Heart left ventricle (tissue), 16 donors: ENCODE results near the gene PTPRN2. TPM values are rescaled to one million over a fixed set of nuclear protein-coding genes. Genes with fewer than 3 reads are reported as not detected.
"Not testable (repeated sequence)": the region's sequence is repeated elsewhere in the genome, so short reads cannot be mapped to it uniquely, and the experiment has no call there.

Source experiments
- ATAC-seq, 4 donors: fragments of 200-7000 bp; cut with Tn5 transposase; one replicate each; pipeline ENCODE4 v1.9.1; 2020 to 2022; ENCODE audit warnings: moderate library complexity in 4 of 4, mild to moderate bottlenecking in 3 of 4, moderate number of reproducible peaks in 1 of 4
- DNase-seq, 5 donors: peaks; one replicate each; pipeline ENCODE4 v3.0.0-alpha.2; 2020
- H3K27ac ChIP-seq, 12 donors: fragments of 200-600 bp; sonication (generic) in 4 of 12; one replicate each; pipeline versions ENCODE4 v1.5.0 to v1.8.0; 2016 to 2022; ENCODE audit warnings: mild to moderate bottlenecking in 2 of 12
- H3K27me3 ChIP-seq, 9 donors: fragments of 200-600 bp; sonication (generic) in 2 of 9; one replicate each; pipeline versions ENCODE4 v1.5.1 to v1.8.0; 2016 to 2022; ENCODE audit warnings: mild to moderate bottlenecking in 3 of 9
- H3K36me3 ChIP-seq, 9 donors: fragments of 200-600 bp; sonication (generic) in 2 of 9; one replicate each; pipeline versions ENCODE4 v1.5.0 to v1.8.0; 2018 to 2022; ENCODE audit warnings: mild to moderate bottlenecking in 2 of 9
- H3K4me1 ChIP-seq, 12 donors: fragments of 200-600 bp; sonication (generic) in 4 of 12; one replicate each; pipeline versions ENCODE4 v1.5.0 to v1.8.0; 2016 to 2022; ENCODE audit warnings: mild to moderate bottlenecking in 3 of 12
- H3K4me3 ChIP-seq, 12 donors: fragments of 200-600 bp; sonication (generic) in 4 of 12; one replicate each; pipeline versions ENCODE4 v1.5.0 to v1.8.0; 2017 to 2022; ENCODE audit warnings: mild to moderate bottlenecking in 9 of 12, moderate library complexity in 4 of 12
- H3K9me3 ChIP-seq, 12 donors: fragments of 200-600 bp; sonication (generic) in 4 of 12; one replicate each; pipeline versions ENCODE4 v1.5.0 to v1.8.0; 2016 to 2022; ENCODE audit warnings: mild to moderate bottlenecking in 1 of 12
- POLR2A ChIP-seq, 2 donors: fragments of 450-650 bp; IDR thresholded peaks; one replicate each; pipeline ENCODE4 v1.6.1; 2017; ENCODE audit warnings: antibody characterized with exemption in 2 of 2, mild to moderate bottlenecking in 2 of 2, moderate library complexity in 2 of 2
- WGBS, 4 donors: extraction: QIAGEN DNeasy Blood & Tissue Kit in 2 of 4; methylation state at CpG; one replicate each; pipeline versions ENCODE4 v1.1.5 to v1.1.7; 2013 to 2018; 5-methylcytosine and 5-hydroxymethylcytosine counted together
- intact Hi-C, 10 donors: fragments of 100-400 bp; cut with DNase I; formaldehyde crosslinking; loops; one replicate each; pipeline versions ENCODE4 v1.11.1 to v1.14.2; 2022
- polyA plus RNA-seq, 2 donors: library from polyadenylated mRNA; stranded (reverse); fragments of 200-250 nt; gene quantifications; one replicate each; pipeline ENCODE4 v1.2.3, GENCODE V29; 2013
- total RNA-seq, 9 donors: library from RNA; depleted of rRNA in 2 of 9; stranded (reverse); fragments of >200 nt in 2 of 9; fragmentation: NEBNext Ultra II Directional in 3 of 9; extraction: Animal tissue kit (Norgen Biotek cat#: 25700) in 3 of 9; gene quantifications; one replicate each; pipeline versions ENCODE4 v1.1.0 to v1.2.4, GENCODE V29; 2016 to 2023
- TF ChIP-seq, protein P1 (sequence below), 12 donors: fragments of 200-600 bp; sonication (generic) in 4 of 12; IDR thresholded peaks; one replicate each; pipeline versions ENCODE4 v1.5.0 to v1.8.0; 2018 to 2022; ENCODE audit warnings: antibody characterized with exemption in 12 of 12, mild to moderate bottlenecking in 5 of 12
- donor health status: ischemic (EF 13 %, LVEDD 7.1; RV severe dilation, severe dysfunction).
- donor health status: healthy with polysubstance abuse.
- donor health status: DM: no; HTN: yes; CAD: no.
- donor health status: DM: no; HTN: no; CAD: no.
- donor health status: ischemic (EF 25% LVEDD 6.9; RV normal size, moderate dysfunction).
- donor health status: ischemic (EF 25% LVEDD 5.7; RV mildly dilated, moderate dysfunction).
- donor health status: healthy.
- donor health status: DM: yes; HTN: yes; CAD: no.
- donor health status: ischemic (EF 35%, LVEDD 5.7; RV mildly dilated, moderate dysfunction).
- donor health status: nonischemic (EF 11% LVEDD 7.7; RV severe dilation, severe dysfunction).
- donor health status: DM: yes; HTN: yes; CAD: no.
- donor health status: PGD.
- donor health status: ischemic (EF 29% LVEDD 5.4; RV normal size, mild dysfunction).
- donor health status: nonischemic (EF 23%, LVEDD 6.1; RV moderate dilation, normal function).

The PTPRN2 gene
- total and polyA plus RNA-seq, 11 donors = 0.61 to 2.3 (median 1.3) TPM

DNA sequence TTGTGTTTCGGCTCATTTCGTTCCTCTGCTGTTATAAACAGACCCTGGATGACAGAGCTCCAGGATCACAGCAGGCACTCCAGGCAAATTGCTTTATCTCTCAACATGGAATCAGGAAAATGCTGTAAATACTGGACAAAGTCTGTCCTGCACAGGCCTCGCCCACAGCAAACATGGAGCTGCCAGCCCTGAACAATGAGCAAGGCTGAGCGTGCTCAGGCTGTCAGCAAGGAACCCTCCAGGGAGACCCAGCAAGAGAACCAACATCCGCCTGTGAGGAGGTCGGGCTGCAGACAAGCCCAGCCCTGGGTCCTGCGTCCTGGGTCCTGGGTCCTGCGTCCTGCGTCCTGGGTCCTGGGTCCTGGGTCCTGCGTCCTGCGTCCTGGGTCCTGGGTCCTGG, 180.8 kb downstream of the PTPRN2 start:
- Histone ChIP-seq H3K36me3 (no peaks in the 10 kb centered on the region), H3K27ac (no peak overlapping the region), H3K4me1 (no peaks in the 10 kb centered on the region), H3K4me3 (no peak overlapping the region), H3K9me3 (no peaks in the 10 kb centered on the region), H3K27me3 (peaks cover 0 to 32% (median 3%) of the 10 kb centered on the region in 9 donors)
- TF ChIP-seq, protein P1, sequence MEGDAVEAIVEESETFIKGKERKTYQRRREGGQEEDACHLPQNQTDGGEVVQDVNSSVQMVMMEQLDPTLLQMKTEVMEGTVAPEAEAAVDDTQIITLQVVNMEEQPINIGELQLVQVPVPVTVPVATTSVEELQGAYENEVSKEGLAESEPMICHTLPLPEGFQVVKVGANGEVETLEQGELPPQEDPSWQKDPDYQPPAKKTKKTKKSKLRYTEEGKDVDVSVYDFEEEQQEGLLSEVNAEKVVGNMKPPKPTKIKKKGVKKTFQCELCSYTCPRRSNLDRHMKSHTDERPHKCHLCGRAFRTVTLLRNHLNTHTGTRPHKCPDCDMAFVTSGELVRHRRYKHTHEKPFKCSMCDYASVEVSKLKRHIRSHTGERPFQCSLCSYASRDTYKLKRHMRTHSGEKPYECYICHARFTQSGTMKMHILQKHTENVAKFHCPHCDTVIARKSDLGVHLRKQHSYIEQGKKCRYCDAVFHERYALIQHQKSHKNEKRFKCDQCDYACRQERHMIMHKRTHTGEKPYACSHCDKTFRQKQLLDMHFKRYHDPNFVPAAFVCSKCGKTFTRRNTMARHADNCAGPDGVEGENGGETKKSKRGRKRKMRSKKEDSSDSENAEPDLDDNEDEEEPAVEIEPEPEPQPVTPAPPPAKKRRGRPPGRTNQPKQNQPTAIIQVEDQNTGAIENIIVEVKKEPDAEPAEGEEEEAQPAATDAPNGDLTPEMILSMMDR (IDR thresholded peaks at IDR 0.05) = no peak
- TF ChIP-seq POLR2A (IDR thresholded peaks at IDR 0.05) = no peak
- intact Hi-C loops = loop anchor here in 5 of 10 donors (5.0 to 10.0 kb wide), 3 partner anchors 970 to 974 kb away; no protein-coding TSS in a partner anchor
- DNase-seq (peak in 1 of 5 donors; percentile 39), ATAC-seq (peak in 1 of 4 donors; percentile 62)
- WGBS, 4 donors = 55 to 74% (median 66%) methylated on average over 4 to 11 of the region's 11 CpGs

DNA sequence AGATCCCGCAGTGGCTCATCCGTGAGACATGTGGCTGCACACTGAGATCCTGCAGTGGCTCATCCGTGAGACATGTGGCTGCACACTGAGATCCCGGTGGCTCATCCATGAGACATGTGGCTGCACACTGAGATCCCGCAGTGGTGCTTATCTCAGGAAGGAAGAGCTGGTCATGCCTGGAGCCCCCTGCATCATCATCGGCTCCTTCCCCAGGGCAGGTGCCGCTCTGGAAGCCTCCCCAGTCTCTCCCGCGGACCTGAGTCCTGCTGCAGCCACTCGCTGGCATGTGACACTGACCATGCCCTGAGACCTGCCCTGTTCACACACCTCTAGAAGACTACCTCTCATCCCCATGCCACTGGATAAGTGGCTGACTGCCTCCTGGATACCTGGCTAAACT, 181.3 kb downstream of the PTPRN2 start:
- intact Hi-C loops = loop anchor here in 5 of 10 donors (5.0 to 10.0 kb wide), 3 partner anchors 969 to 974 kb away; no protein-coding TSS in a partner anchor
- no peak for DNase-seq
- no peaks in the 10 kb centered on the region for H3K36me3 ChIP-seq

GRCh38 chr7:158405771-158406170, 181.9 kb downstream of the PTPRN2 start:
- not testable (repeated sequence) for ATAC-seq, H3K27ac ChIP-seq, H3K4me1 ChIP-seq, H3K36me3 ChIP-seq, DNase-seq, H3K4me3 ChIP-seq, H3K9me3 ChIP-seq
- WGBS, 4 donors = 93 to 97% (median 95%) methylated on average over 21 to 30 of the region's 30 CpGs
- intact Hi-C loops = loop anchor here in 5 of 10 donors (5.0 to 10.0 kb wide), 3 partner anchors 968 to 973 kb away; no protein-coding TSS in a partner anchor
- peaks cover 0 to 32% (median 3%) of the 10 kb centered on the region in 9 donors for H3K27me3 ChIP-seq

More for the DNA sequence above, 181.3 kb downstream of the PTPRN2 start:
- 79 to 89% (median 83%) methylated on average over 8 to 10 of the region's 10 CpGs for WGBS, 4 donors
- no peak overlapping the region for H3K4me3 ChIP-seq
- H3K27ac ChIP-seq = no peak overlapping the region
- no peak for ATAC-seq
- TF ChIP-seq, protein P1 (IDR thresholded peaks at IDR 0.05) = no peak
- TF ChIP-seq POLR2A (IDR thresholded peaks at IDR 0.05) = no peak
- no peaks in the 10 kb centered on the region for H3K4me1 ChIP-seq
- peaks cover 0 to 32% (median 3%) of the 10 kb centered on the region in 9 donors for H3K27me3 ChIP-seq
- no peaks in the 10 kb centered on the region for H3K9me3 ChIP-seq

GRCh38 chr7:158405324-158405723, 182.3 kb downstream of the PTPRN2 start:
- DNase-seq (no peak), ATAC-seq (no peak)
- Histone ChIP-seq H3K9me3 (no peaks in the 10 kb centered on the region), H3K36me3 (no peaks in the 10 kb centered on the region), H3K4me1 (no peaks in the 10 kb centered on the region), H3K4me3 (no peak overlapping the region), H3K27me3 (peaks cover 0 to 32% (median 3%) of the 10 kb centered on the region in 9 donors), H3K27ac (no peak overlapping the region)
- intact Hi-C loops = loop anchor here in 5 of 10 donors (5.0 to 10.0 kb wide), 3 partner anchors 968 to 973 kb away; no protein-coding TSS in a partner anchor
- WGBS, 4 donors = 44 to 66% (median 48%) methylated on average over 8 of the region's 8 CpGs
- no peak for TF ChIP-seq POLR2A (IDR thresholded peaks at IDR 0.05)
- TF ChIP-seq, protein P1 (IDR thresholded peaks at IDR 0.05) = no peak
